Fibroblast of skin of right biceps (primary cell): ENCODE data around the gene TEFM.
"Not testable (repeated sequence)": the region's sequence is repeated elsewhere in the genome, so short reads cannot be mapped to it uniquely, and the experiment has no call there.

ENCODE experiments used
- DNase-seq: peaks from one replicate; pipeline ENCODE4 v3.0.0-alpha.2; 2013

Gene TEFM

GRCh38 chr17:30906101-30906911 lies at the start of gene TEFM:
Gene TEFM, minus strand, starts transcription at chr17:30906238. Its CDS starts 40 bp downstream, at chr17:30906198.
- peak; percentile 92 for DNase-seq

- no peak for DNase-seq
Observed at GRCh38 chr17:30954046-30954830, 48.2 kb upstream of the TEFM start.

- no peak for DNase-seq
Observed at GRCh38 chr17:30952638-30953393, 46.8 kb upstream of the TEFM start.

- DNase-seq: peak; percentile 84
Observed at GRCh38 chr17:30950669-30951399, 44.8 kb upstream of the TEFM start.

GRCh38 chr17:30950189-30950588 lies 44.2 kb upstream of the TEFM start:
- no peak for DNase-seq

- no peak for DNase-seq
Observed at GRCh38 chr17:30947796-30948195, 41.8 kb upstream of the TEFM start.

- peak; percentile 39 for DNase-seq
Observed at GRCh38 chr17:30942308-30943079, 36.5 kb upstream of the TEFM start.

GRCh38 chr17:30939051-30939689 lies 33.1 kb upstream of the TEFM start:
- no peak for DNase-seq

- DNase-seq: no peak
Observed at GRCh38 chr17:30933966-30934365, 27.9 kb upstream of the TEFM start.

- not testable (repeated sequence) for DNase-seq
Observed at GRCh38 chr17:30931582-30931981, 25.5 kb upstream of the TEFM start.

- no peak for DNase-seq
Observed at GRCh38 chr17:30930495-30930894, 24.5 kb upstream of the TEFM start.

GRCh38 chr17:30929861-30930260 lies 23.8 kb upstream of the TEFM start:
- not testable (repeated sequence) for DNase-seq

GRCh38 chr17:30929081-30929633 lies 23.1 kb upstream of the TEFM start:
- DNase-seq: no peak

GRCh38 chr17:30928584-30928983 lies 22.5 kb upstream of the TEFM start:
- no peak for DNase-seq

- DNase-seq: no peak
Observed at GRCh38 chr17:30927756-30928155, 21.7 kb upstream of the TEFM start.

GRCh38 chr17:30926516-30926915 lies 20.5 kb upstream of the TEFM start:
- DNase-seq: no peak

- no peak for DNase-seq
Observed at GRCh38 chr17:30924341-30924740, 18.3 kb upstream of the TEFM start.

- no peak for DNase-seq
Observed at GRCh38 chr17:30922235-30923030, 16.4 kb upstream of the TEFM start.

- DNase-seq: no peak
Observed at GRCh38 chr17:30921544-30922196, 15.6 kb upstream of the TEFM start, which contains the start of gene ADAP2. Gene ADAP2, plus strand, starts transcription at chr17:30921945. Its CDS starts 70 bp downstream, at chr17:30922015.
